NCI-H1694 treated with DMSO at 0.1 percent for 48 hours (cell line): Measurements from ENCODE around the gene IRF2BP2.

Source experiments
- DNase-seq: peaks from one replicate; lab custom pipeline; 2025; lab: John Stamatoyannopoulos, UW

IRF2BP2 gene

DNA sequence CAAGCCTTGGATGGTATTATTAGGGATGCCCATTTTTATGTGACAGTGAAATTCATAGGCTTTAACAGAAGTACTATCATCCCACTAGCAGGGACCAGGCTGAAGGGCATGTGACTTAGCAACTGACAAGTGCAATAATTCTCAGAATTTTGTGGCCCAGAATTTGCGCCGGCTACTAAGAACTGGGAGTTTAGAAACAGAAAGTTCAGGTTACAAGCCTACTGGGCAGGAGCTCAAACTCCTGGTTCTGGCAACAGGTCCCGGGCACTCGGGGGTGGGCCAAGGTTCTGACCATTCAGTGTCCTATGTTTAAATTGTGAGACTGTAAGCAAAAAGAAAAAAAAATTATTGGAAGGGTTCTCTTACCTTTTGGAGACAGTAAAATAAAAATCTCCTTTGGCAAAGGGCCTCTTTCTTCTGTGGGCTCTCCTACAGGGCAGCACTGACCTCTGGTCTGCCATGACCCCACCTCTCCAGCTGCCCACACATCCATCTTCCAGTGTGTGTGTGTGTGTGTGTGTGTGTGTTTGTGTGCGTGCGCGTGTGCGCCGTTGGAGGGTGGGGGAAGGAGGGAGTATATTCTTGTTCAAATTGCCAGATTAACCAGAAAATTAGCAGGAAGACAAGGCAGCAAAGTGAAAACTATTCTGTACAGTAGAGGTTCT, 26.1 kb downstream of the IRF2BP2 start:
- no peak for DNase-seq

DNA sequence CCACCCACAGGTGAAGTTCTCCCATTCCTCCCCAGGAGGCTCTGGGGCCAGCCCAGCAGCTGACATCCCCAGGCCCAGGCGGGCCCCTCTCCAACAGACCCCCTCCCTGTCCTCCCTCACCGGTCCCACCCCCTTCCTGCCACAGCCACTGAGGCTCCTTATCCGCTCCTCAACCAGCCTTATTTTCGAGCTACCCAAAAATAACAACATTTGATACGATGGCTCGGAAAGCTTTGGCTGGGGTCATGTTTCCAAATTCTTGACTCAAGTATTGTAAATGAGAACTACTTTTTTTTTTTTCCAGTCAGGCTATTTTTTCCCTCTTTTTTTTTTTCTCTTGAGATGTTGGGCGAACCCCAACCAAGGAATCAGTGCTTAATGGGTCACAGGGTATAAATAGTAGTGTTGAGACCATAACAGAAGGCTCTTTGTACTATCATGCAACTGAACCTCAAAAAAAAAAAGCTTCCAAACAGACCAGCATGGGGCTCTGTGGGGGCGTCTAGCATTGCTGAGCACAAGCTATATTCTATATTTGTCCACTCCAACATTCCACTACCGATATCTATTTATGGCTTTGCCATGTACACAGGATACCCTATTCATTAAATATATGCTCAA, 27.2 kb downstream of the IRF2BP2 start:
- DNase-seq: no peak

DNA sequence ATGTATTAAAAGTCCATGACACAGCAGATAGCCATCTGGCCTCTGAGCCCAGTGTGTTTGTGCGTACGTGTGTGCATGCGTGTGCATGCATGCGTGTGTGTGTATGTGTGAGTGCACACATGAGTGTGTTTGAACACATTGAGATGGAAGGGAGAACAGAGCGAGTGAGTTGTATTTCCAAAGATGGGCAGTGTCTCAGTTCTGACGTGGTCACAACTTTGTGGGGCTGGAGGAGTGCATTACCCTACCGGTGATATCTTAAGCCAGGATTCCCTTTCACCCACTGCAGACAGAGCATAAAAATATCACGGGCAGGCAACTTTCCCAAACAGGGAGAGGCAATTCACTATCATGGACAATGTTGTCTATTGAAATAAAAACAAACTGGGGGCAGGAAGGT, 27.8 kb downstream of the IRF2BP2 start:
- DNase-seq: no peak

DNA sequence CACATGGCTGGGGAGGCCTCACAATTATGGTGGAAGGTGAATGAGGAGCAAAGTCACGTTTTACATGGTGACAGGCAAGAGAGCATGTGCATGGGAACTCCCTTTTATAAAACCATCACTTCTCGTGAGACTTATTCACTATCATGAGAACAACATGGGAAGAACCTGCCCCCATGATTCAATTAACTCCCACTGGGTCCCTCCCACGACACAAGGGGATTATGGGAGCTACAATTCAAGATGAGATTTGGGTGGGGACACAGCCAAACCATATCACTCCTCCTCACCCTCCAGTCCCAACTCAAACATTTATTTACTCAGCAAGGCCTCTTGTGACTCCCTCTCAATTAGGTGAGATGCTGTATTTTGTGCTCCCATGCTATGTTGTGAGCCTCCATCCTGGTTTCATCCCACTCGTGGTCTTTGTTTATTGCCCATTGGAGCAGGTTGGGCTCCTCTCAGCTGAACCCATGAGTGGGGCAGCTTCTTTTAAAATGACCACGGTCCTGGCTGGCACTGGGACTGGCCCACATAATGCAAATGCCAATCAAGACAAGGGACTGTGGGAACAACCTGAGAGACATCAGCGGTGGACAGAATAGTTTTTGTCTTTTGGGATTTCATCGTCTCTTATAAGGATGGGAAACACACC, 28.8 kb downstream of the IRF2BP2 start:
- no peak for DNase-seq

DNA sequence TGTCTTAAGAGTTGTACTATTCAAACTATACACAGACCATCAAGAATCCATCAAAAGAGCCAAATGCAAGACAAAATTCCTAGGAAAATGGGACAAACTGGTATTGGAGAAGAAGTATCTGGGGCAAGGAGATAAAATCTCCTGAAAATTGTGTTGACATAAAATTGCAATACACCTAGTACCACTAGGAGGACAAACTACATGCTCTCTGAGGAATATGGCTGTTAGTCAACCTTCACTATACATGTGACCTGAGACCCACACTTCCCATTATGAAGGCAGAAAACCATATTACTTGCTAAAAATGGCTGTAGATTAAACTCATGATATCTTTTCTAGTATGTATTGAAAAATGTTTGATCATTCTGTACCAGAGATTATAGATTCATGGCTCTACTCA, 30.0 kb downstream of the IRF2BP2 start:
- DNase-seq: no peak

DNA sequence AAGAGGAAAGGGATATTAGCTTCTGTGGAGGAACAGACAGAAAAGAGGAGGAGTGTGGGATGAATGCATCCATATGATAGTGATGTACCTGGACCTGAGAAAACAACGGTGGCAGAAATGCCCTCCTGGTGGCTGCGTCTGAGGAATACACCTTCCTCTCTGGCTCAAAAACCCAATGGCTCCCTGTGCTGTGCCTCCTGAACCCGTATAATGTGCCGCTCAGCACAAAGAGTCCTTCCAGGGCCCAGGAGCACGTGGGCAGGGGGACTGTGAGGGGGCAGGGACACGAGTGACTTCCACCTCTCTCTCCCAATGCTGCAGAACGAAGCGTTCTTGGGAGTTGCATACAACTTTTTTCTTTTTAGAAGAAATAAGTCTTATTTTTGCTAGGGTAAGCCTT, 31.2 kb downstream of the IRF2BP2 start:
- DNase-seq: no peak

DNA sequence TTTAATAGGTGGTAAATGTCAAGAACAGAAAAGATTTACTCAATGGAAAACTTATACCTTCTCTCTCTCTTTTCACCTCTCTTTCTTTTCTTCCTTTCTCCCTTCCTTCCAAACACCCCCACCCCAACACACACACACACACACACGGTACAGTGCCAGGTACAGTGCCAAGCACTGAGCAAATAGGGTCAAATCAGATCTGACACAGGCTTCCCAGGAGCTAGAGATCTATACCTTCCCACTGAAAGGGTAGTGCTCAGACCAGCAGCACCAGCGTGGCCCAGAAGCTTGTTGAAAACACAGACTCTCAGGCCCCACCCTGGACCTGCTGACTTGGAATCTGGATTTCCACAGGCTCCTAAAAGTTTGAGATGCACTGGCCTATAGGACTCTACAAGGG, 31.9 kb downstream of the IRF2BP2 start:
- DNase-seq: no peak

DNA sequence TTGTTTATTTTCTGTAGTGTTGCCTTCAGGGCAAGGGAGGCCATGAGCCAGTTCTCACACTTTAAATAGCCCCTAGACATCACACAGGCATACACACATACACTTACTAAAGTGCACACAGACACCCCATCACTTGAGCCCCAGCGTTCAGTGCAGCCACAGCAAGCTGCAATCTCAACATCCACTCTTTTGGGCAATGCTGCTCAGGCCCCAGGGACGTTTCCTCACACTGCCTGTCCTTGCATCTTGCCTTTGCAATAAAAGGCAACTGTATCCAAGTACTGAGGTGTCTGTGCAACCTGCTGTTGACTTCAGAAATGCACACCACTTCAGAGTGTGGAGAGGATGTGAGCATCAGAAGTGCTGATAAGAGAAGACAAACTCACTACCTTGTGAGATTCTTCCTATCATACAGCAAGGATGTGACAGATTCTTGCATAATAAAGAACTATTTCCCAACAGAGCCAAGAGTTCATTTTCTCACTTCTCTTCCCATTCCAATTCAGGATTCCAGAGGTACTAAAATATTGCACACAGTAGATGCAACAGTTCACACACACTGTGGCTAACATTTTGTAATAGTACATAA, 36.2 kb downstream of the IRF2BP2 start:
- DNase-seq: no peak

DNA sequence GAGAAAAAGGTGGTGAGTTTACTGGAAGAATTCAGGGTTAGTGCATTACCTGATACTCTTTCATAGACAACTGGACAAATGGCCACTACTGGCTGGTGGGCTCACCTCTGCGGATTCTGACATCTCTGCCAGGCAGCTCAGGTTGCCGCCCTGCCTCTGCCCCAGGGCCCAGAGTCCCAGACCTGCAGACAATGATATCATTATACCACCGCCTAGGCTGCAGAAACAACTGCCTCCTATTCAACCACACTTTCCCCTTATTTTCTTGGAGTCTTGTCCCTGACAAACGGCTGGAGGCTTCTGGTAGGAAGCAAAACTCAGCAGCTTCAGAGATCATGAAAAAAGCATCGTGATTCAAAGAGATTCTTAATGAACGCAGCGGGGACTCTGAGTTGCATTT, 37.0 kb downstream of the IRF2BP2 start:
- no peak for DNase-seq

DNA sequence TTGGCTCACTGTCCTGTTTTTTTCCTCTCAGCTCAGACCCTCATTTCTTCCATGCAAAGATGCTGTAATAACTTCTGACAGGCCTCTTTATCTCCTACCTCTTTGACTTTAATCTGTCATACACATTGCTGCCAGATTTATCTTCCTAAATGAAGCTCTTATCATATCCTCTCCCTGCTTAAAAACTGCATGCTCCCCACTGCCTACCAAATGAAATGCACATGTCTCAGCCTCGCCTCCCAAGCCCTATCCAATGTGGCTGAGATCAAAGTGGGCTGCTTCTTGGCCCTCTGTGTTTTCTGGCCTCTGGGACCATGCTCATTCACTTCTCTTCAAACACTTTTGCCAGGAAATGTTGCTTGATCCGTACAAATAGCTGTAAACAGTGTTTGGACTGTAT, 38.3 kb downstream of the IRF2BP2 start:
- no peak for DNase-seq

DNA sequence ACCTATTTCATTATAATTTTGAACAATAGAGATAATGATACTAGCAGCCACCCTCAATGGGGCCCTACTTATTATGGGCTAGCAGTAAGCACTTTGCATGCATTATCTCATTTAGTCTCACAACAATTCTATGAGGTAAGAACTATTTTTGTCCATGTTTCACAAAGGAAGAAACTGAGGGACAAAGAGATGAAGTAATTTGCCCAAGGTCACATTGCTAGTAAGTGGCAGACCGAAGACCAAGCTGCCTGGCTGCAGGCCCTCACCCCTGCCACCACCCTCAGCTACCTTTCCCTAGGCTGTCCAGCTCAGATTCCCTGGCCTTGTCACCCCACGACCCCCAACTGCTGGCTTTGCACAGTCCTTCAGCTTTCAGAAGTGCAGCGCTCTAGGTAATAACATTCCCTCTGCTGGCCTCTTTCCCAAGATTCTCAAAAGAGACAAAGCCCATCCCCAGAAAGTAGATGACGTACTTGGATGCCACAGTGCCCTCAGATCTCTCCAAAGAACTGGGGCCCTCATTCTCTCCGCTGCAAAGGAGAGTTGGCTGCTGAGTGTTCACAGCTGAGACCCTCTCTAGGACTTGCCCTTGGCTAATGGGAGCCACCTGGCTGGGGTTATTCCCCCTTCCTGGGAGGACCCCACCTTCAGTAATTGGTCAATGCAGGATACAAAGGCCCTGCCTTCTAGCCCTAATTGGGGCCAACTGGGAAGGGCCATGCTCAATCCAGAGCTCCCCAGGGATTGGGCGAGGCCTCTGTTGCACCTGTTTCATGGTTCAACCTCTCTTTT, 39.5 kb downstream of the IRF2BP2 start:
- DNase-seq: no peak

DNA sequence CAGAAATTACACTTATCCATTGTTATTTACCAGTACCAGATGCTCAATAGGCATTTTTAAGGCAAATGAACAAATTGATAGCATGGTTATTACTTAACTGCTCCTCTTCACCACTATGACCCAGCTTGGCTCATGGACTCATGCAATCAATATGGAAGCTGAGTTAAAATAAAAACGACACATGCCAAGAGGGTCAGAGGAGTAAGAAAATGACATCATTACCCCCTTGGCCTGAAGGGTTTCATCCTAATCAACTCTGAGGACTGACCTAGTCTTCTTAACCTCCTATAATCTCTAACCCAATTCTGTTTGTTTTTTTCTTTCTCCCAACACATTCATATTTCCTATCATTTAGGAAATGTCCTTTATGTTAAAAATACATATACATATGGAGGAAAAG, 41.6 kb downstream of the IRF2BP2 start:
- DNase-seq: no peak

DNA sequence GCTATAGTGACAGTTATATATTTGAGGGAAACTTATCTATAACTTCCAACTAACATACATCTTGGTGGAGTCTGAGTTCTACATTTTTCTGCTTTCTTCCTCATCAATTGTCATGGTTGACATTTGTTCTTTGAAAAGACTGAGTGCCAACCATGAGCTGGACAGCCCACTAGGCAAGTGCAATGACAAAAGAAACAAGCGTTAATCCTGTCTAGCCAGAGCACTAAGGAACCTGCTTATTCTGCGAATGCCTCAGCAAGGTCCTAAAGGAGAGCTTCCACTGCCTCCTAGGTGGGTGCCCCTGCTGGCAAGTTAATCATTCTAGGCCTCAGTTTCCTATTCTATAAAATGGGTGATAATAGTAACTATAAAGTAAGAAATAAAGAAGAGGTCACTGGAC, 44.8 kb downstream of the IRF2BP2 start:
- DNase-seq: no peak

DNA sequence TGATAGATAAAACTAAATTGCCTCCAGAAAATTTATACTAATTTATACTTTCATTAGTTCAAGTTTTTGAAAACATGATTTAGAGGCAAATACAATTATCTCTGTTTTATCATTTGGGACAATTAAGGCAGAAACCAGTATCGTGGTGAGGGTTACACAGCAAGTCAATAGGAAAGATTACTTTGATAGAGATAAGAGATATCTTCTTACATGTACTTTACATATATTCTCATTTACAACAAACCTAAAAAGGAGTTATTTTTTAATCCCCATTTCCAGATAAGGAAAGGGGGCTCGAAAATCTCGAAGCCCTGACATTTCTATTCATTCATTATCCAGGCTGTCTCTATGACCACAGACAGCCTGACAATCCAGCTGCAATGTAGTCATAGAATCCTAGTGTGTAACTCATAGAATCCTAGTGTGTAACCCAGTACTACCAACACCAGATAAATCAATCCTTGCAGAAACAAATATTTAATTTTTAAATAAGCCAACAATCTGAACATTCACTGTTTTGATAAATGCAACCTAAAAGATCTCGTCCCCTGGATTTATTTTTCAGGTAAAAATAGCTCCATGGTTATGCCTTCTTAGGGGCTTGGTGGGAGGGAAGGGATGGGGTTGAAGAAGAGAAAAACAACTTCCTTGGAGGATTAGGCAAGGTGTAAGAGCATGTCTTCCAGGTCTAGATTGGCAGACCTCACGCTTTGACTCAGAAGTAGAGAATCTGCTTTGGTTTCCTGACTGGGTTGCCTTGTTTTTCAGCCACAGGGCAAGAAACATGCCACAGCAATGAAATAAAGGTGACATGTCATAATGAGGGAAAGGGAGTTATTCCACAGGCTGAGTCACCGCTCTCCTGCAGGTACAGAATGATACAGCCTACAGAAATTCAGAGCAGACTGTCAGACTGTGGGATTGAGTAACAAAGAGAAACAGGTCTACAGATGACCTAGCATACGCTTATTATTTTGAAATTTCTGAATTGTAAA, 45.6 kb downstream of the IRF2BP2 start:
- no peak for DNase-seq

DNA sequence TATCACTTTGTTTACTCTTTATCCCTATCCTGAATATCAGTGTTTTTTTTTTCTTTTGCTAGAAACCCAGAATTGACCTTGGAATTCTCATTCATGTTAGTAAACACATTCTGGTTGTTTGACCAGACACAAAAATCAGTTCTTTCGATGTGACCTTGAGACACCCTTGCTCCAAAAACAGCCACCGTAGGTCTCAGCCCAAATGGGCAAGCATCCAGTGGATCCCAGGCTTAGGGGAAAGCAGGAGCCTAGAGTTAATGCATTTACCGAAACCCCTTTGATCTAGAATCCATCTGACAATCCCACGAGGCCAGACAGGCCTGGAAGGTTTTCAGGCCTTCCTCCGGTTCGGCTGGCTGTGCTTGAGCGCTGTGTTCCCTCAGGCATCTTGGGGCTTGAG, 47.6 kb downstream of the IRF2BP2 start:
- DNase-seq: no peak

DNA sequence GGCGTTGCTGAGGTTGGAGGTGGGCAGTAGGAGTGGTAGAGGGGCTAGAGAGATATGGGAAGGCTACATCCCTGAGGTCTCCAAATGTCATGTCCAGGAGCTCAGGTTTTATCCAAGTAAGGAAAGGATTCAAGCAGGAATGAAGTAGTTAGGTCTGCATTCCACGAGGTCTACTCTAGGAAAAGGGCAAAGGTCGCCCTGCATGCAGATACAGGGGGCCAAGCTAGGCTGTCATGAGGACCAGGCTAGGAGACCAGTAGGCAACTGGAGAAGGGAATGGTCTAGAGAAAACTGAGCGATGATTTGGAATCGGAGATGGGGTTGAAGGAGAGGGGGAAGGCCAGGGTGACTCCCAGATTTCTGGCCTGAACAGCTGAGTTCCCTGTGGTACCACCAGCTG, 48.7 kb downstream of the IRF2BP2 start:
- DNase-seq: no peak

DNA sequence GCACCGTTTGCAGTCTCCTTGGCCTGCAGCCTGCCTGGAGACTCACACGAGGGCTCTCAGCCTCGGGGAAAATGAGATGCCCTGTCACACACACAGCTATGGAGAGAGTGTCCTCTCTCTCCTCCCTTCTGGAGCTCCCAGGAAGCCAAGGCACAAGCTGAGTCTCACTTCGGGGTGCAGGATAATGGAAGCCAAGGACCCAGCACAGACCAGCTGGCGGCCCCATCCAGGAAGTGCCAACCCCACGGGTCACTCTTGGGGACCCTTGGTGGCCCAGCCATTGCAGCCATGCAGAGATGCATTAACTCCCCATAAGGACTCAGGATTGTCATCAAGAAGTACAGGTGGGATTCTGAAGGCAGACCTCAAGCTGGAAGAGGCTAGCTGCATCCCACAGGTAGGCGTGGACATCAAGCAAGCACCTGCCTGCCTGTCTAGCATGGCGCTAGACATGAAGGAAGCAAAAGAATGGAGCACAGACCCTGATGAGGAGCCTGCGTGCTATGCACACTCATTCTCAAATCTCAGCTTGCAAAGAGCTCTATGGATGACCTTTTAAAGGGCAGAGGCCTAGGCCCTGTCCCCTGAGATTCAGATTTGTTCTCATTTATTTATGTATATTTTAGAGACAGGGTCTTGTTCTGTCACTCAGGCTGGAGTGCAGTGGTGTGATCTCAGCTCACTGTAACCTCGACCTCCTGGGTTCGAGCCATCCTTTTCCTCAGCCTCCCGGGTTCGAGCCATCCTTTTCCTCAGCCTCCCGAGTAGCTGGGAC, 49.9 kb downstream of the IRF2BP2 start:
- DNase-seq: no peak

DNA sequence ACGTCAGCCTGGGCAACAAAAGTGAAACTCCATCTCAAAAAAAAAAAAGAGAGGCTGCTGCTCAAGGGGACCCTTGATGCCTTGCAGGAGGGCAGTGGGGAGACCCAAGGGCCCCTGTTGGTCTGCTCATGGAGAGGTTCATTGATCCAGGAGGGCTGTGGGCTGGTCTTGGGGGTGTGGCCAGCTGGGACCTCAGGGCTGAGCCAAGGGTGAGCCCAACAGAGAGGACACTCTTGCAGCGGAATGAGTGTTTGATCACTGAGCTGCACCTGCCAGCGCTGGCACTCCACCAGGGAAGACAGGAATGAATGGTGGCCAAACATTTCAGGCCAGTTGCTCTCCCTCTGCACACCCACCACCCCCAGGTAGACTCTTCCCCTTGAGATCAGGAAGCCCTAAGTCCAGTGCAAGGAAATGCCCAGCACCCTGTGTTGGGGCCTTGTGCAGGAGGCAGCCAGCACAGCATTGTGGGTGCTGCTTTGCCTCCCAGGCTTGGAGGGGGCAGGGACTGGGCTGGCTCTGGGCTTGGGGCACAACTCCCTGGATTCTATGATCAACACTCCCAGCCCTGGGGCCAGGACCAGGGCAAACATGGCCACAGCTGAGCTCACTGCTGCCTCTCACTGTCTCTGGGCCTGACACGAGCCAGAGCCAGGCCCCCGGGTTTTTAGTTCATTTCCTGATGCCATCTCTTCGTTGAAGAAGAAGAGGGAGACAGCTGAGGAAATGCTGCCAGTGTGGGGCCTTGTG, 50.7 kb downstream of the IRF2BP2 start:
- no peak for DNase-seq

DNA sequence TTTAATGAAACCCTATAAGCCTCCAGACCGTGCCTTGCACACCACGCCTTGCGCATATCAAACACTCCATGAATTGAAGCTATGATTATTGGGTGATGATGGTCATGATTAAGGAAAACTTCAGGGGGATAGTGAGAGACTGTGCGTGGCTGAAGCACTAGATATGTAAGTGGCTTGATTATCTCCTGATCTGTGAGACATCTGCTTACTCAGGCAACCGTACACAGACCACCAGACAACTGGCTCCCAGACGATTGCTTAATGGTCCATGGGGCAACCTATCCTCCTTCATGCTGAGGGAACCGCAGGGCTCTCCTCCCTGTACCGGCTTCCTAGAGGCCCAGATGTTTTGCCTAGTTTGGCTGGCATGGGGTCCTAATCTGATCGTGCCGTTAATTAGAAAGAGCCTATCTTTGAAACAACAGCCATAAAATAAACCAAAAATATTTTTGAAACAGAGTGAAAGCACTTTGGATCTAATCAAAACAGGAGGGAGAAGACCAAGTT, 51.6 kb downstream of the IRF2BP2 start:
- DNase-seq: no peak
